ENCODE measurements around the gene STXBP4. TPM values are rescaled to one million over a fixed set of nuclear protein-coding genes. Genes with fewer than 3 reads are reported as not detected.

The STXBP4 gene
- polyA plus RNA-seq, 3 donors = 16.9 to 18.6 (median 18.2) TPM

DNA sequence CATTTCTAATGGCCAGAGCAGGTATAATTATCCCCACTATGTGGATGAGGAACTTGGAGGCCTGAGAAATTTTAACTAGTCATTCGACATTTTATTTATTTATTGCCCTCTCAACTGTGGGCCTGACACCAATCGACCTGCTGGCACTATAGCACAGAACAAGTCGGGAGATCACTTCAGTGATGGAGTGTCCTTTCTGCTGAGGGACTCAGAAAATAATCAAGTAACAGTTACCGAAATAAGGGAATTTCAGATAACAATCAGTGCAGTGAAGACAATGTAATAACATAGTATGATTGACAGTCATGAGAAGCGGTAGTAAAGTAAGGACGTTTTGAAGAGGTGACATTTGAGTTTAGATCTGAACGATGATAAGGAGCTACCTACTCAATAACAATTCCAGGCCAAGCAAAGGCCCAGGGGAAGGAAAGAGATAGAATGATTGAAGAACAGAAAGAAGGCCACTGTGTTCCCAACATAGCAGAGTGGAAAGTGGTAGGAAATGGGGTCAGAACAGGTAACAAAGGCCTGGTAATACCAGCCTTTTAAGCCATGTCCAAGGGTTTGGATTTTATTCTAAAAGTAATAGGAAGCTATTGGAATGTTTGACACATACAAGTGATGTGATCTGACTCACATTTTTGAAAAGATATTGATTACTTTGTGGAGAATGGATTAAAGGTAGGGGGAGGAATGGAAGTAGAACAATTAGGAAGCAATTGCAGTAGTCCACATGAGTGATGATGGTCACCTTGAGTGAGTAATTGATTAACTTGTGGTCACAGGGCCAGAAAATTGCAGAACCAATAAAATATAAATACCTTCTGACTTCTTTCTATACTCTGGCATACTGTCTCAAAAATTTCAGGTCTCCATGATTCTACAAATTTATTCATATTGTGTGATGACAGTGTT is 1.4 kb downstream of the STXBP4 start:
- DNase-seq (ENCODE audit: low read depth in 3 of 3, low spot score in 2 of 3) = no peak

DNA sequence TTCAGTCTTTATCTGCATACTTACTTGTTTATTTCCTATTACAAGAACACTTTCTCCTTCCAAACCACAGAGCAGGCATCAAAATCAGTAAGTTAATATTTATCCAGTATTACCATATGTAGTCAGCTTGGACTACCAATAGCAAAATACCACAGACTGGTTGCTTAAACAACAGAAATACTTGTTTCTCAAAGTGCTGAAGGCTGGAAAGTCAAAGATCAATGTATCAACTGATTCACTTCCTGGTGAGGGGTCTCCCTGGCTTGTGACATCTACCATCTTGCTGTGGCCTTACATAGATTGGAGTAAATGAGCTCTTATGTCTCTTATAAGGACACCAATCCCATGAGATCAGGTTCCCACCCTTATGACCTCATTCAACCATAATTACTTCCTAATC is 2.6 kb downstream of the STXBP4 start:
- no peak for DNase-seq (ENCODE audit: low read depth in 3 of 3, low spot score in 2 of 3)

GRCh38 chr17:54971901-54972300 is 3.3 kb downstream of the STXBP4 start:
- DNase-seq (ENCODE audit: low read depth in 3 of 3, low spot score in 2 of 3) = no peak

GRCh38 chr17:54972406-54973138 is 4.0 kb downstream of the STXBP4 start:
- no peak for DNase-seq (ENCODE audit: low read depth in 3 of 3, low spot score in 2 of 3)

DNA sequence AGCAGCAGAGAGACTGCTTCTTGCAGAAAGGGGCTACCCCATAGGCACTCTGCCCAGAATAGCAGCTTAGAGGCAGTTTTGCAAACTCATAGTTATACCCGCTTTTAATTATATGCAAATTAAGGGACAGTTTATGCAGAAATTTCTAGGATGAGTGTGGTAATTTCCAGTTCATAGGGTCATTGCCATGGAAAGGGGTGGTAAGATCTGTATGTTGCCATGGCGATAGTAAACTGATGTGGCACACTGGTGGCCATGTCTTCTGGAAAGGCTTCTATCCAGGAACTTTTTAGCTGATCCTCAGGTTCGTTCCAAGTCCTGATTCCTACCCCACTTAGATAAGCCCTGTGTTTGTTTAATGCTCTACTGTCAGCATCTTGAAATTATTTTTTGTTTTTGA is 6.2 kb downstream of the STXBP4 start:
- no peak for DNase-seq (ENCODE audit: low read depth in 3 of 3, low spot score in 2 of 3)

DNA sequence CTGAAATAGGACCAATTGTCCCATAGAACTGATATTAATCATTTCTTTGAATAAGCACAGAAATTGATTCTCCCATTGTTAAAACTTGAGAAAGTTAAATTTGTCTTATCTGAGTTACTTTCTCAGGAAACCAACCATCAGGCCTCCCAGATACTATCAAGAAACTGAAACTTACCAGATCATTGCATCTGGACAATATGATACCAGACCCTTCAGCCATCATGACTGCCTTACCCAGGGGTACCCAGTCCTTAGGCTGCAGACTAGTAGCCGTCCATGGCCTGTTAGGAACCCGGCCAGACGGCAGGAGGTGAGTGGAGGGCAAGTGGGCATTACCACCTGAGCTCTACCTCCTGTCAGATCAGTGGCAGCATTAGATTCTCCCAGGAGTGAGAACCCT is 7.8 kb downstream of the STXBP4 start:
- no peak for DNase-seq (ENCODE audit: low read depth in 3 of 3, low spot score in 2 of 3)

DNA sequence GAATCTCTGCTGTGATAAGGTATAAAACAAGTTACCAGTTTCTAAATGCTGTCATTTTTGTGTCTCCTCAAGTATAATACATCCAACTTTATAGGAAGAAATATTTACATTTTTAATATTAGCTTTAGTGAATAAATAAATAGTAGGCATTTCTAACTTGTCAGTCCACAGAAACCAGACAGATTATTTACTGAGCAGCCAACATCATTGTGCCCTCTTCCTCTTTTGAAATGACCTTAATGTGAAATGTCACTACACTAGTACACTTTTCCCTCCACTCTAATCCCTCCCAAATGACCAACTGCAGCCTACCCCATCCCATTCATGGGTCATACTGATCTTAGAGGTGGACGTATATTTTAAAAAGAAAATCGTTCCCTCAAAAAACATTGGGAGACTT is 9.2 kb downstream of the STXBP4 start:
- DNase-seq (ENCODE audit: low read depth in 3 of 3, low spot score in 2 of 3) = no peak

GRCh38 chr17:54979657-54980056 is 11.1 kb downstream of the STXBP4 start:
- no peak for DNase-seq (ENCODE audit: low read depth in 3 of 3, low spot score in 2 of 3)

- no peak for DNase-seq (ENCODE audit: low read depth in 3 of 3, low spot score in 2 of 3)
Observed at GRCh38 chr17:54980375-54980774, 11.8 kb downstream of the STXBP4 start.

DNA sequence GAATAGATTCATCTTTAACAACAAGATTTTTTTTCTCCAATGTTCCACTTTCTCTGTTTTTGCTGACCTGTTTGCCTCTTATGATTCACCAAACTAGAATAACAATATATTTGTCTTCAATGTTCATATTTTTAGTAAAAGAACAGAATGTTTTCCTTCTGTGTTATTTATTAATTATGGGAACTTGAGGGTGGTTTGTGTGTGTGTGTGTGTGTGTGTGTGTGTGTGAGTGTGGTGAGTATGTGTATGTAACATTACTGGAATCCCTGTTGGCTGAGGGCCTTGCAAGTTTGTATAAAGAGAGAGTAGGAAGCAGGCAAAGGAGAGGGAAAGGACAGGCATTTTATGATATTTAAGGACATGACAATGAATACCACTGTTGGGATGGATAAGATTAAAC is 13.8 kb downstream of the STXBP4 start:
- DNase-seq (ENCODE audit: low read depth in 3 of 3, low spot score in 2 of 3) = no peak

GRCh38 chr17:54983260-54983659 is 14.7 kb downstream of the STXBP4 start:
- no peak for DNase-seq (ENCODE audit: low read depth in 3 of 3, low spot score in 2 of 3)

DNA sequence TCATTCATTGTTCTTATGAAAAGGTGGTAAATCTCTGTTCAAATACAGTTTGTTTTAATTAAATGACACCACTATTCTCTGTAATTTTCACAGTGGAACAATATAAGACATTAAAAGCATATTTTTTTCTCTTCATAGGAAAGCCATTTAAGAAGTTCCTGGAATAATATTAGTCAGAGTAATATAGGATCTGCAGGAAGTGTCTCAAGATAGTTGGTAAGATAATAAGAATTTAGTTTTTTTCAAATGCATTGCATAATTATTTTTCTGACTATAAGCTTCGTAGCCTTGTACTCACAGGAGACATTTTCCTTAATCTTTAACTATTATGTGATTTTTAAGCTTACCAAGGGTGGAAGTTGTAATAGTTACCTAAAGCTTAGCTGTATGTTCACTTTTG is 16.9 kb downstream of the STXBP4 start:
- no peak for DNase-seq (ENCODE audit: low read depth in 3 of 3, low spot score in 2 of 3)

DNA sequence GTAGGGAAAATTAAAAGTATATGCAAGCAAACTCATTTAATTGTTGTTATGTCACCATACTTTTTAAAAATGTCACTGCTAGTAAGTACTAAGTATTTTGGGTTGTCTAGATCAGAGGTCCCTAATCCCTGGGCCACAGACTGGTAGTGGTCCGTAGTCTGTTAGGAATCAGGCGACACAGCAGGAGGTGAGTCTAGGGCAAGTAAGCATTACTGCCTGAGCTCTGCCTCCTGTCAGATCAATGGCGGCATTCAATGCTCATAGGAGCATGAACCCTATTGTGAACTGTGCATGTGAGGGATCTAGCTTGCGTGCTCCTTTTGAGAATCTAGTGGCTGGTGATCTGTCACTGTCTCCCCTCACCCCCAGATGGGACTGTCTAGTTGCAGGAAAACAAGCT is 21.6 kb downstream of the STXBP4 start:
- no peak for DNase-seq (ENCODE audit: low read depth in 3 of 3, low spot score in 2 of 3)

DNA sequence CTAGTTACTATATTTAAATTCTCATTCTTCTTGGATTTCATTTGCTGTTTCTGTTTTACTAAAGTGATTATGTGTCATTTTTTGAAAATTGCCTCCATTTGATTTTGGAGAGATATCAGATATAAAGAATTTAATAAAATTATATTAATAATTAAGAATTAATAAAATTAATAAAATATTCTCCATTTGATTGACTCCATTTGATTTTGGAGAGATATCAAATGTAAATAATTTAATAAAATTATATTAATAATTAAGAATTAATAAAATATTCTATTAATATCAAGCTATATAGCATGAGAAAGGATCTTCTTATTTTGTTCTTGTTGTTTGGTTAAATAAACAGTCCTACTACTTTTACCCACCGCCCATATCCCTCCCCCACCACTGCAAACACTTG is 23.0 kb downstream of the STXBP4 start:
- DNase-seq (ENCODE audit: low read depth in 3 of 3, low spot score in 2 of 3) = no peak

DNA sequence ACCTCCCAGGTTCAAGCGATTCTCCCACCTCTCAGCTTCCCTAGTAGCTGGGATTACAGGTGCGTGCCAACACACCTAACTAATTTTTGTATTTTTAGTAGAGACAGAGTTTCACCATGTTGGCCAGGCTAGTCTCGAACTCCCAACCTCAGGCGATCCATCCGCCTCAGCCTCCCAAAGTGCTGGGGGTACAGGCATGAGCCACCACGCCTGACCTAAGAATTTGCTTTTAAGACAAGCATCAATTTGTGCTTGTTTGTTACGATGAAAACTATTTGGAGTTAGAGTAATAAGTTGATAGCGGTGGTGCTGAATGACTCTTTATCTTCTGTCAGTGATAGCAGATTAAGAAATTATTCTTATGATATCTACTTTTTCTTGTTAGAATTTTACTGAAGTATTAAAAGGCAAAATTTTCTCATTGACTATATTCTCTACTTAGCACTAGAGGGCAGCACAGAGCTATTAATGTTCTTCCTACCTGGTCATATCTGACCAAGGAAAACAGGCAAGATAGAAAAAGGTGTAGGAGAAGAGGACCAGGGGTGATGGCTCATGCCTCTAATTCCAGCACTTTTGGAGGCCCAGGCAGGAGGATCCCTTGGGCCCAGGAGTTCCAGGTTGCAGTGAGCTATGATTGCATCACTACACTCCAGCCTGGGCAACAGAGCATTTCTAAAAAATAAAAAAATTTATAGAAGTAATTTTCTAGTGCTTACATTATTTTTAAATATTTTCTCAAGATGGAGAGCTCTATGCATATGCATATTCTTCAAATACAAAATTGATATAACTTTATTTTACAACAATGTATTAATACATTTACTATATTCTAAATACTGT is 24.5 kb downstream of the STXBP4 start:
- peak; percentile 23 to 35 (median 29) for DNase-seq (ENCODE audit: low read depth in 3 of 3, low spot score in 2 of 3)

- no peak for DNase-seq (ENCODE audit: low read depth in 3 of 3, low spot score in 2 of 3)
Observed at GRCh38 chr17:54996441-54996840, 27.9 kb downstream of the STXBP4 start.

DNA sequence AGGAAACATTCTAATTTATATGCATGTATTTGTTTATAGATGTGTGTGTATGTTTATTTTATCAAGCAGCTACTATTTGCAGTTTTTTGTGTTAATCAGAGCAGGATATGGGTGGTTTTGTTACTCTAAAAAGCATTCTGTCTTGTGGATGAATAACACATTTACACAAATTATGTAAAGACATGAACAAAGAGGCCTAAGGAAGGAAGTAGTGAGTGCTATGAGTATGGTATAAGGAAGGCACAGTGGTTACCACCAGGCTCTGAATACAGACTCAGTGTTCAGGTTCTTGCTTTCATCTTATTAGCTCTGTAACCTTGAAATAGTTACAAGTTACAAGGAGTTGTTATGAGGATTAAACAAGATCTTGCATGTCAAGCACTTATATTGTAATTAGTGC is 33.9 kb downstream of the STXBP4 start:
- no peak for DNase-seq (ENCODE audit: low read depth in 3 of 3, low spot score in 2 of 3)

- no peak for DNase-seq (ENCODE audit: low read depth in 3 of 3, low spot score in 2 of 3)
Observed at GRCh38 chr17:55004484-55004883, 35.9 kb downstream of the STXBP4 start.

GRCh38 chr17:55005520-55005919 is 37.0 kb downstream of the STXBP4 start:
- no peak for DNase-seq (ENCODE audit: low read depth in 3 of 3, low spot score in 2 of 3)

GRCh38 chr17:55023626-55024025 is 55.1 kb downstream of the STXBP4 start:
- DNase-seq (ENCODE audit: low read depth in 3 of 3, low spot score in 2 of 3) = no peak

GRCh38 chr17:55037828-55038227 is 69.3 kb downstream of the STXBP4 start:
- DNase-seq (ENCODE audit: low read depth in 3 of 3, low spot score in 2 of 3) = no peak
